GM21515 (cell line): ENCODE results near the gene C3orf70.

Experiments
- ATAC-seq: cut with Tn5 transposase; IDR thresholded peaks from one replicate; pipeline ENCODE4 v1.9.1; 2021; ENCODE audit not compliant: unreplicated experiment

C3orf70 gene, protein sequence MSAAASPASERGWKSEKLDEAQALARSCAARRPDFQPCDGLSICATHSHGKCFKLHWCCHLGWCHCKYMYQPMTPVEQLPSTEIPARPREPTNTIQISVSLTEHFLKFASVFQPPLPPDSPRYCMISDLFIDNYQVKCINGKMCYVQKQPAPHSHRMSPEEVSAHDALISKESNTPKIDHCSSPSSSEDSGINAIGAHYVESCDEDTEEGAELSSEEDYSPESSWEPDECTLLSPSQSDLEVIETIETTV

GRCh38 chr3:185152410-185153170, at the start of gene C3orf70:
Gene C3orf70, minus strand, starts transcription at chr3:185153060. Its CDS starts 237 bp downstream, at chr3:185152823.
- ATAC-seq, result peak; percentile 54

DNA sequence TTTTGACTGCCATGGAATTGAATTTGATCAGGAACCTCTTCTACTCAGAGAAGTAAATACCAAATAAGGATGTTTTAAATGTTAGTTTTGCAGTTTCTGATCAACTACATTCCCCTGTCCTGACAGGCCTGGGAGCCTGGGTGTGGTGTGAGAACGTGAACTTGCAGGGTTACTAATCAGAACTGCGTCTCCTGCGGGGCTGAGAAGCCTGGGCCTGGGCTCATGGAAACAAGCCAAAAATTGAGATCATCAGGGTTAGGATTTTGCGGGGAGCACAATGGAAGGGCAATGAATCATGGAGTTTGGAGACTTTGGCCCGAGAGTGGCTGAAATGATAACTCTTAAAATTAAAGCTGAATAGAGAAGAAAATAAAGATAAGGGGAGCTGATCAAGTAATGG, 47.8 kb upstream of the C3orf70 start:
- no peak for ATAC-seq

DNA sequence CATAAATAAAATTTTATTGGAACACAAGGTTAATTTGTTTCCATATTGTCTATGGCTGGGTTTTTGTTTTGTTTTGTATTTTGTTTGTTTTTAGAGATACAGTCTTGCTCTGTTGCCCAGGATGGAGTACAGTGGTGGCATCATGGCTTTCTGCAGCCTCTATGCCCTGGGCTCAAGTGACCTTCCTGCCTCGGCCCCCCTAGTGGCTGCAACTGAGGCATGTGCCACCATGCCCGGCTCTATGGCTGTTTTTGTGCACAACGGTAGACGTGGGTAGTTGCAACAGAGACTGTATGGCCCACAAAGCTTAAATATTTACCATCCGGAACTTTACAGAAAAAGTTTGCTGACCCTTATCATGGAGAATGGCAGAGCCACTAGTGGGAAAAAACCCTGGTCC, 46.8 kb upstream of the C3orf70 start:
- no peak for ATAC-seq

DNA sequence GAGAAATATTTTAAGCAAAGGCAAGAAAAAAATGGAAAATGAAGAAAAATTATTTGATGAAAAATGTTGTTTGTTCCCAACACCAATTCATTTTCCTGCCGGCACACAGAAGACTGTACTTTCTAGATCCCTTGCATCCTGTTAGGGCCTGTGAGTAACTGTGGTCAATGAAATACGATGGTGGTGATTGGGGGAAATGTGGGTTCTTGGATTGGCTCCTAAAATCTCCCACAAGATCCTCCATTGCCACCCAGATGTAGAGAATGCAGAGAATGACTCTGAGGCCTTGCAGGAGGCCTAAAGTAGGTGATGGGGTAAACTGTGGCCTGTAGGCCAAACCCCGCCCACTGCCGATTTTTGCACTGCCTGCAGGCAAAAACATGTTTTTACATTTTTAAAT, 46.3 kb upstream of the C3orf70 start:
- ATAC-seq, result no peak

GRCh38 chr3:185197068-185197467, 44.2 kb upstream of the C3orf70 start:
- ATAC-seq, result no peak

DNA sequence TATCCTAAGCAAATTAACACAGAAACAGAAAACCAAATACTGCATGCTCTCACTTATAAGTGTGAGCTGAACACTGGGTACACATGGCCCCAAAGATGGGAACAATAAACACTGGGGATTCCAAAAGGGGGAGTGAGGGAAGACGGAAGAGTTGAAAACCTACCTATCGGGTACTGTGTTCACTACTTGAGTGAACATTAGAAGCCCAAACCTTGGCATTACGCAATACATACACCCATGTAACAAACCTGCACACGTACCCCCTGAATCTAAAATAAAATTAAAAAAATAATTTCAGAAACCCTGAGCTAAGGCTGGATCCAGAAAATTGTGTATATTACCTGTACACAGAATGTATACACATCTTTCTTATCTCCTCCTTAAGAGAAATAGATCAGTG, 42.8 kb upstream of the C3orf70 start:
- no peak for ATAC-seq

- ATAC-seq, result no peak
These were observed 36.0 kb upstream of the C3orf70 start for GRCh38 chr3:185188816-185189215.

- no peak for ATAC-seq
These were observed 34.5 kb upstream of the C3orf70 start for GRCh38 chr3:185187391-185187790.

GRCh38 chr3:185176750-185177359, 24.0 kb upstream of the C3orf70 start:
- ATAC-seq, result no peak

DNA sequence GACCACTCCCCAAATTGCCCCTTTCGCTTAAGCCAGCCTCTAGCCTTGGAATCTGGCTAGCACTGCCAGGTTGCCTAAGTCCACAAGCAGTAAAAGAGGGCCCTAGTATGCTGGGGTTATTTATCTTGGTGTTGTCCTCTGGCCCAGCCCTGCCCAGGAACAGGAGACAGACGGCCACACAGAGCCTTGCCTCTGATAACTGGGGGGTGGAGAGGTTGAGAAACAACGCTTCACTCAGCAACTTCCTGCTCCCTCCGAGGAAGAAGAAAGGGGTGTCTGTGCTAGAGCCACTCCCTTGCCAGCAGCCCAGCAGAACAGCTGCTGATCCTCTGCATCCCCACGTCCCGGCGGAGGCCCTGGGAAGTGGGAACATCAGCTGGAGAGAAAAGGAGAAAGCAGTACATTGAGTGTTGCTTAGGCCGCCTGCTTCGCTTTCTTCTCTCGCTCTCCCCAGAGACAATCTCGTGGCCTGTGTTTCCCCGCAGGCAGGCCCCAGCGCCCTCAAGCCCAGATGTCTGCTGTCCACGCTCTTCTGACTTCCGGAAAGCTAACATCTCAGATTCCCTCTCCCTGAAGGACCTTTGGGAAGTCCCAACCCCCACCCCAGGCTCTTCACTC, 22.6 kb upstream of the C3orf70 start:
- peak; percentile 73 for ATAC-seq

DNA sequence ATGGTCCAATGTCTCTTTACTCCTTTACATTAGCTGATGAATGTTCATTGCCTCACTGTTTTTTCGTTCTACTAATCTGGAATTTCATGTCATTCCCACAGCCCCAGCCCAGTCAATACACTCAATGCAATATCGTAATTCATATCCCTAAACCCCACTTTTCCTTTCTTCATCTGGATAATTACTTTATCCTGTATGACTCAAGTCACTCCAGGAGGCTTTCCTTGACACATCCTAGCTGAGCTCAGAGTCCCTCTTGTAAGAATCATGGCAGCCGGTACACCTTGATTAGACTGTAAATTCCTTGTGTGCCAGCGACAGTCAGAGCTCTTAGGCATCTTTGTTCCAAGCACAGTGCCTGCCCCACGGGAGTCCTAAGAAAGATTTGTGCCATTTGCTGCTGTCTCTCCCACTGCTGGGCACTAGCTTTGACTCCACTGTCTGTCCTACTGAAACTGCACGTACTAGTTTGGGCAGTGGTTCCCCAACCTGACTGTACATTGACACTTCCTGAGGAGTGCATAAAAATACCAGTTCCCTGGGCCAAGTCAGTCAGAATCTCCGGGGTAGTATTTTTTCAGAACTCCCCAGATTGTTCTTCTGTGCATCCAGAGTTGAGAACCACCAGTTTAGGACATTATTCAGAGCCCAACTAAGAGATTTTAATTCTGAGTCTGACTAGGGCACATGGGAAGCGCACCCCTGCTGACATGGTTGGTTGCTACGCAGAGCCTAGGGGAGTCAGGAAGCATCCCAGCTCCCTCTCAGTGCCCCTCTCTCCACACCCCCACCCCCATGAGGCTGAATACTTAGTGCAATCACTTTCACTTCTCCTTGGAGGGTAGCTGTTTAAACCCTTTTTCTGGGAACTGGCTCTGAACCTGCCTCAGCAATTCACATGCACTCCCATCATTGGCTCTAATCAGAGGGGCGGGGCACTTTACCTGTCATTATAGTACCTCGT, 19.5 kb upstream of the C3orf70 start:
- ATAC-seq, result no peak

DNA sequence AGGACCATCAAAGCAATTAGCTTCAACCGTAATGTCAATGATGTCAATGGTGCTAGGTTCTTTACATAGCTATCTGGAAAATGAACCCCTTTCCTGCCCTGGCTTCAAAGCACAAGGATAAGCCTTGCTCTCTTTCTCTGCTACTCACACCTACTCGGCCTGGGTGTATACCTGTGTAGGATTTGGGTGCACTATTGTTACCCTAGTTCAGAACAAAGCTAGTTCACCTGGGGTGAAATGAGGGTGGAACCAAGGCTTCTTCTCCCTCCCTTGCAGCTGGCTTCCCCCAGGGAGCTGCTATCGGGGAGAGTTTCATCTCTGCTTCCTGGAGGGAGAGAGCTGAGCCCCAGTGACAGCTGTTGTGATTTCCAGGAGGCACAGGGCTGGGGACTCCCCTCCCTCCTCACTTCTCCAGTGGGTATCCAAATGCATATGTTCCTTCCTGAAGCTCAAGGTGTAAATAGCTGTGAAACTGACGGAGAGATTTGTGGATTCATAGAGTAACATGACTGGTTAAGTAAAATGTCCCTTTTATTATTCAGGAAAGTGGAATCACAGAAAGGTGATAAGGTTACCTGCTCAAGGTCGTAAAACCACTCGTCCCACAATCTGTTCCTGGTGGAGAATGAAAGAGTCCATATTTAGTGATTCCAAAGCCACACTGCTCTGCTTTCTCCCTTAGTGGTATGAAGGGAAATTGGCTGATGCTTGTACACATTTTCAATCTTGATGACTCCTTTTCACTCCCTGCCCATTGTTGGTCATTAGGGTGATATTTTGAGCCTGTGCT, 11.8 kb upstream of the C3orf70 start:
- no peak for ATAC-seq

- ATAC-seq, result no peak
These were observed 9.8 kb upstream of the C3orf70 start for GRCh38 chr3:185162634-185163033.

DNA sequence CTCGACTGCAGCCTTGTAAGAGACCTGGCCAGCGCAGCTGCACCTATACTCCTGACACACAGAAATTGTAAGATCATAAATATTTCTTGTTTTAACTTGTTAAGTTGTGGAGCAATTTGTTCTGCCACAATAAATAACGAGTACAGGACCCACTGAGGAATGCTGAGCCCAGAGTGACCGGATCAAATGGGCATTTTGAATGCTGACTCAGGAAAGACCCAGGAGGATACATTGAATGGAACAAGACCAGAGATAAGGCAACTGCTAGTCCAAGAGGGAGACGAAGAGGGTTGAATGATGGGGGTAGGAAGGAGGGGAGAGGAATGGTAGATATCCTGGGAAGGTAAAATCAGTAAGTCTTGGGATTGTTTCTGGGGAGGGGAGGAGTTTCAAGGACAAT, 8.9 kb upstream of the C3orf70 start:
- ATAC-seq, result no peak

DNA sequence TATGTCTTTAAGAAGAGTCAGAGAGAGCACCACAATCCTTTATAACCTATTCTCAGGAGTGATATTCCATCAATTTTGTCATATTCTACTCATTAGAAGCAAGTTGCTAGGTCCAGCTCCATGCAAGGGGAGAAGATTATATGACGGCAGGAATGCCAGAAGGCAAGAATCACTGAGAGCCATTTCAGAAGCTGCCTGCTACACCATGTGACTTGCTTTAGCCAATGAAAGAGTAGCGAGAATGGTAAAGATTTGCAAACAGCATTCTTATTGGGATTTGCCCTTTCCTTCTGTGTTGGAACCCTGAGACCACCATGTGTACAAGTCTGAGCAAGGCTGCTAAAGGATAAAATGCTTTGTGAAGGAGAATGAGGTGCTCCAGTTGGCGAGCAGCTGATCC, 4.5 kb upstream of the C3orf70 start:
- no peak for ATAC-seq

DNA sequence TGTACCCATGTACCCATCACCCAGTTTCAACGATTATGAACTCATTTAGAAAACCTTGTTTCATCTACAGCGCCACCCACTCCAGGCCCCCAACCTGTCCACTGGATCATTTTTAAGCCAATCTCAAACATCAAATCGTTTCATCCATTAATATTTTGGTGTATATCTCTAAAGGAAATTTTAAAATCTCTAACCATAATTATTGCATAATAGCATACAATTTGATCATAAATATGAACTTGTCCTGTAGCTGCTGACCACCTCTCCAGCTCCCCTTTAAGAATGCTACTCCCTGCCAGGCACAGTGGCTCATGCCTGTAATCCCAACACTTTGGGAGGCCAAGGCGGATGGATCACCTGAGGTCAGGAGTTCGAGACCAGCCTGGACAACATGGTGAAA, 2.8 kb upstream of the C3orf70 start:
- no peak for ATAC-seq

DNA sequence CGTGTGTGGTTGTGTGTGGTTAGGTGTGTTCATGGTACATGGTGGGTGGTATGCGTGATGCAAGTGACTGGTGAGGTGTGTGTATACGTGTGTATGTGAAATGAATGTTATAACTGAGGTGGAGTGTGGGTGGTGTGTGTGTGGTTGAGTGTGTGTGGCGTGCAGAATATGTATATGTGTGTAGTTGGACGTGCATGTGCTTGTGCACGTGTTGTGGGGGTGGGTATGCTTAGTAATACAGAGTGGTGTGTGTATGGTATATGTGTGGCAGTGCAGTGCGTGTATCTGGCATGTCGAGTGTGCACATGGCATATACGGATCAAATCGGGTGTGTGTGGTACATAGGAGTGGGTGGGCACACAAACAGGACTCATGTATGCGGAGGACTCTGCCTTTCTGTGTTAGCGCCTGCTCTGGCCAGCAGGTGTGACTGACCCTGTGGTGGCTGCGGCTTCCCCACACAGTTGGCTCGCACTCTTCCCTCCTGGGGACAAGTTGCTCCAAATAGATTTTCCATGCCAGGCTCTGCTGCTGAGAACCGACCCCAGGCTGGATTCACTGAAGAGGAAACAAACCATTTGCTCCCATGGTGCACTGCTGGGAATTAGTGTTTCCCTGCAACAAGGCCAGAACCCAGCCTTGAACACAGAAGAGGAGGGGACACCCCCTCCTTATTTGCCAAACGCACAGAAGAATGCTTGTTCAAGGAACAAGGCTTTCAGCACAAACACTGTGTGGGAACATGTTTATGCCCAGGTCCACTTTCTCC, 1.2 kb upstream of the C3orf70 start:
- ATAC-seq, result no peak

- no peak for ATAC-seq
These were observed 411 bp upstream of the C3orf70 start for GRCh38 chr3:185153171-185153771.

DNA sequence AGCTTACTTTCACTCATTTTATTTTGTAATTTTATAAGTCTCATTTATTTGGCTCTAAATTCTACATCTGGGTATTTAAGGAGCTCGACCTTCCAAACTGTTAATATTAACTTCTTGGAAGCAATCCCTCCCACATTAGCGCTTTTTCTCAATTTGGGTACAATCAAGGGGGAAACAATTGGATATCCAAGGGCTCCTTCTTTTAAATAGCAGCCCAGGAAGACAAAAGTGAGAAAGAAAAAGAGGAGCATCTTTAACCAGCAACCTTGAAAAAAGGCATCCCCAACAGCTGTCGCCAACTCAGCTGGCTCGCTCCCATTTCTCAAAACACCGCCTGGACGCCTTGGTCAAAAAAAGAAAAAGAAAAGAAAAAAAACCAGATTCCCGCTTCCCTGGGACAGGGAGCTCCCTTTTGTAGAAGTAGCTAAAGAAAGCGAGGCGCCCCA, 873 bp downstream of the C3orf70 start:
- no peak for ATAC-seq
